HUES6 (cell line): ENCODE data around the gene TLR5.

Experiments used
- H3K27ac ChIP-seq: 2 replicates; pipeline ENCODE4 v1.7.0; 2013; ENCODE audit warnings: low read depth, mild to moderate bottlenecking, low read length, inconsistent platforms
- H3K27me3 ChIP-seq: 2 replicates; pipeline ENCODE4 v1.6.1; 2013; ENCODE audit warnings: low read length; ENCODE audit not compliant: control insufficient read depth, insufficient read depth
- H3K36me3 ChIP-seq: 2 replicates; pipeline ENCODE4 v1.6.1; 2013; ENCODE audit warnings: low read length; ENCODE audit not compliant: control insufficient read depth, insufficient read depth
- H3K4me1 ChIP-seq: 2 replicates; pipeline ENCODE4 v1.6.1; 2013; ENCODE audit warnings: low read length; ENCODE audit not compliant: control insufficient read depth, insufficient read depth
- H3K4me3 ChIP-seq: 2 replicates; pipeline ENCODE4 v1.5.1; 2013; ENCODE audit warnings: low read depth, low read length
- H3K9ac ChIP-seq: one replicate; pipeline ENCODE4 v1.6.1; 2013; ENCODE audit warnings: mild to moderate bottlenecking, low read length
- H3K9me3 ChIP-seq: 2 replicates; pipeline ENCODE4 v1.6.1; 2013; ENCODE audit warnings: low read depth, low read length; ENCODE audit not compliant: control insufficient read depth, insufficient read depth

The TLR5 gene

GRCh38 chr1:223142795-223143536 is at the start of gene TLR5:
Gene TLR5 (minus strand): TSS chr1:223143248. CDS start chr1:223113031, 30,217 bp downstream.
- no peak within 1 kb of the TSS for H3K9ac ChIP-seq
- peak within 1 kb of the TSS; percentile 59 for H3K4me3 ChIP-seq
- peaks cover 40% of the 10 kb centered on the region for H3K27me3 ChIP-seq
- H3K9me3 ChIP-seq = no peaks in the 10 kb centered on the region
- no peak within 1 kb of the TSS for H3K27ac ChIP-seq
- no peaks in the 10 kb centered on the region for H3K36me3 ChIP-seq
- peaks cover 18% of the 10 kb centered on the region for H3K4me1 ChIP-seq

- Histone ChIP-seq H3K4me3 (no peak overlapping the region), H3K9ac (no peak overlapping the region)
Observed at GRCh38 chr1:223189903-223190724, 47.1 kb upstream of the TLR5 start.

GRCh38 chr1:223189525-223189902 is 46.5 kb upstream of the TLR5 start:
- Histone ChIP-seq H3K27ac (no peak overlapping the region), H3K9ac (no peak overlapping the region), H3K9me3 (no peaks in the 10 kb centered on the region), H3K4me1 (no peaks in the 10 kb centered on the region), H3K4me3 (no peak overlapping the region), H3K36me3 (no peaks in the 10 kb centered on the region), H3K27me3 (peaks cover 20% of the 10 kb centered on the region; the same call in 1 of the 2 replicates)

More at GRCh38 chr1:223189903-223190724, 47.1 kb upstream of the TLR5 start:
- no peaks in the 10 kb centered on the region for H3K4me1 ChIP-seq
- H3K9me3 ChIP-seq = no peaks in the 10 kb centered on the region
- peaks cover 20% of the 10 kb centered on the region; the same call in 1 of the 2 replicates for H3K27me3 ChIP-seq
- H3K36me3 ChIP-seq = no peaks in the 10 kb centered on the region
- no peak overlapping the region for H3K27ac ChIP-seq

GRCh38 chr1:223188618-223189356 is 45.7 kb upstream of the TLR5 start:
- Histone ChIP-seq H3K9ac (no peak overlapping the region), H3K4me3 (no peak overlapping the region), H3K27ac (no peak overlapping the region), H3K27me3 (peaks cover 20% of the 10 kb centered on the region; the same call in 1 of the 2 replicates), H3K9me3 (no peaks in the 10 kb centered on the region), H3K4me1 (no peaks in the 10 kb centered on the region), H3K36me3 (no peaks in the 10 kb centered on the region)

- Histone ChIP-seq H3K27me3 (peaks cover 23% of the 10 kb centered on the region; the same call in 1 of the 2 replicates), H3K27ac (no peak overlapping the region), H3K4me1 (no peaks in the 10 kb centered on the region), H3K4me3 (no peak overlapping the region), H3K9ac (no peak overlapping the region), H3K36me3 (no peaks in the 10 kb centered on the region), H3K9me3 (no peaks in the 10 kb centered on the region)
Observed at GRCh38 chr1:223186800-223187199, 43.8 kb upstream of the TLR5 start.

- H3K27ac ChIP-seq = no peak overlapping the region
- no peak overlapping the region for H3K4me3 ChIP-seq
- H3K27me3 ChIP-seq = peaks cover 32% of the 10 kb centered on the region
- H3K9me3 ChIP-seq = no peaks in the 10 kb centered on the region
- H3K9ac ChIP-seq = no peak overlapping the region
- no peaks in the 10 kb centered on the region for H3K36me3 ChIP-seq
- no peaks in the 10 kb centered on the region for H3K4me1 ChIP-seq
Observed at GRCh38 chr1:223183268-223183862, 40.3 kb upstream of the TLR5 start.

- Histone ChIP-seq H3K27ac (no peak overlapping the region), H3K36me3 (no peaks in the 10 kb centered on the region), H3K9ac (no peak overlapping the region), H3K4me1 (no peaks in the 10 kb centered on the region), H3K9me3 (no peaks in the 10 kb centered on the region), H3K27me3 (peaks cover 26% of the 10 kb centered on the region), H3K4me3 (no peak overlapping the region)
Observed at GRCh38 chr1:223180731-223181321, 37.8 kb upstream of the TLR5 start.

- Histone ChIP-seq H3K9ac (no peak overlapping the region), H3K36me3 (no peaks in the 10 kb centered on the region), H3K27ac (no peak overlapping the region), H3K9me3 (no peaks in the 10 kb centered on the region), H3K4me3 (no peak overlapping the region), H3K27me3 (peaks cover 26% of the 10 kb centered on the region), H3K4me1 (no peaks in the 10 kb centered on the region)
Observed at GRCh38 chr1:223179786-223180185, 36.7 kb upstream of the TLR5 start.

GRCh38 chr1:223179280-223179679 is 36.2 kb upstream of the TLR5 start:
- no peak overlapping the region for H3K9ac ChIP-seq

GRCh38 chr1:223177681-223178080 is 34.6 kb upstream of the TLR5 start:
- Histone ChIP-seq H3K27ac (no peak overlapping the region), H3K9ac (no peak overlapping the region), H3K36me3 (no peaks in the 10 kb centered on the region), H3K4me1 (no peaks in the 10 kb centered on the region), H3K27me3 (peaks cover 26% of the 10 kb centered on the region), H3K4me3 (no peak overlapping the region), H3K9me3 (no peaks in the 10 kb centered on the region)

More at GRCh38 chr1:223179280-223179679, 36.2 kb upstream of the TLR5 start:
- H3K27ac ChIP-seq = no peak overlapping the region
- no peaks in the 10 kb centered on the region for H3K4me1 ChIP-seq
- no peaks in the 10 kb centered on the region for H3K36me3 ChIP-seq
- H3K9me3 ChIP-seq = no peaks in the 10 kb centered on the region
- peaks cover 26% of the 10 kb centered on the region for H3K27me3 ChIP-seq
- H3K4me3 ChIP-seq = no peak overlapping the region
